AG10803 (cell line): Measurements from ENCODE around the gene CTCF.
A peak's percentile ranks its signal among the peaks of the same experiment; 100 is the strongest.

Source experiments
- DNase-seq: peaks from one replicate; pipeline ENCODE4 v3.0.0; 2010; ENCODE audit warnings: low read depth
- H3K4me3 ChIP-seq: 2 replicates; pipeline ENCODE4 v1.5.1; 2011; ENCODE audit warnings: mild to moderate bottlenecking, low read length, control low read depth
- CTCF ChIP-seq: conservative IDR thresholded peaks from 2 replicates; pipeline ENCODE4 v1.5.1; 2011; ENCODE audit warnings: mild to moderate bottlenecking, low read length, control low read depth, inconsistent platforms

The CTCF gene

GRCh38 chr16:67661886-67662652, 99.7 kb downstream of the CTCF start:
- DNase-seq, result no peak
- TF ChIP-seq CTCF, result no peak
- H3K4me3 ChIP-seq, result no peak overlapping the region

GRCh38 chr16:67662653-67663010, 100.3 kb downstream of the CTCF start:
- TF ChIP-seq CTCF, result no peak
- no peak for DNase-seq
- no peak overlapping the region for H3K4me3 ChIP-seq

- peak; percentile 11; the same call in 1 of the 2 replicates for TF ChIP-seq CTCF
- H3K4me3 ChIP-seq, result no peak overlapping the region
- no peak for DNase-seq
These were observed 101.0 kb downstream of the CTCF start for GRCh38 chr16:67663151-67663876.

GRCh38 chr16:67663877-67664222, 101.5 kb downstream of the CTCF start:
- no peak for TF ChIP-seq CTCF
- no peak for DNase-seq
- no peak overlapping the region for H3K4me3 ChIP-seq

GRCh38 chr16:67664258-67664657, 101.9 kb downstream of the CTCF start:
- no peak for DNase-seq
- no peak for TF ChIP-seq CTCF
- no peak overlapping the region for H3K4me3 ChIP-seq

GRCh38 chr16:67664871-67665270, 102.5 kb downstream of the CTCF start:
- no peak for TF ChIP-seq CTCF
- DNase-seq, result no peak
- no peak overlapping the region for H3K4me3 ChIP-seq

- peak overlapping the region; percentile 64 for H3K4me3 ChIP-seq
- DNase-seq, result no peak
- TF ChIP-seq CTCF, result no peak
These were observed 103.3 kb downstream of the CTCF start for GRCh38 chr16:67665598-67665997.
